A549 (cell line): ENCODE data around the gene S100A10. TPM values are rescaled to one million over a fixed set of nuclear protein-coding genes. Genes with fewer than 3 reads are reported as not detected.

Source experiments
- ATAC-seq, 2 experiments: fragments of 200-7000 bp in 1 of 2; fragments of >200 bp in 1 of 2; cut with Nextera tagmentation in 1 of 2; cut with Tn5 transposase in 1 of 2; 3 replicates each; pipeline versions ENCODE4 v1.8.0 to v1.9.1; 2018 to 2020; ENCODE audit warnings: mild to moderate bottlenecking in 1 of 2, moderate library complexity in 1 of 2
- CTCF ChIA-PET: fragments of 300-600 bp; sonication (Branson Sonifier 250); formaldehyde crosslinking; extraction: SDS; loops from one replicate; lab custom pipeline; 2021; ENCODE audit warnings: antibody characterized with exemption, inconsistent platforms; lab: Yijun Ruan, JAX
- POLR2A ChIA-PET: fragments of 350-600 bp; formaldehyde crosslinking; extraction: SDS; loops from one replicate; lab custom pipeline; 2021; ENCODE audit warnings: antibody characterized with exemption, inconsistent platforms; lab: Yijun Ruan, JAX
- DNase-seq, 2 experiments: peaks; one replicate each; pipeline versions ENCODE4 v3.0.0 to v3.0.0-alpha.2; 2011 to 2016; ENCODE audit warnings: low read depth in 1 of 2, low spot score in 1 of 2
- FAIRE-seq: peaks from 2 replicates; lab custom pipeline; 2011; peaks lifted over from hg19 to GRCh38; lab: Jason Lieb, UNC
- H3K27ac ChIP-seq, 2 experiments: fragments of >200 bp; sonication (Bioruptor Twin); formaldehyde crosslinking; 3 replicates each; pipeline ENCODE4 v1.5.1; 2016 to 2017
- H3K4me1 ChIP-seq: fragments of >200 bp; sonication (Bioruptor Twin); formaldehyde crosslinking; 3 replicates; pipeline ENCODE4 v1.6.1; 2016
- H3K4me2 ChIP-seq: fragments of >200 bp; sonication (Bioruptor Twin); formaldehyde crosslinking; 3 replicates; pipeline ENCODE4 v1.6.1; 2016
- H3K4me3 ChIP-seq: fragments of >200 bp; sonication (Bioruptor Twin); formaldehyde crosslinking; 3 replicates; pipeline ENCODE4 v1.5.1; 2016
- H3K9me3 ChIP-seq: fragments of >200 bp; sonication (Bioruptor Twin); formaldehyde crosslinking; 3 replicates; pipeline ENCODE4 v1.6.1; 2016
- CEBPB ChIP-seq, 2 experiments: fragments of >200 bp in 1 of 2; sonication (Bioruptor Twin) in 1 of 2; formaldehyde crosslinking in 1 of 2; IDR thresholded peaks; 2 replicates each; pipeline ENCODE4 v1.6.1; 2012 to 2016
- CHD4 ChIP-seq: fragments of 200-600 bp; sonication (generic); IDR thresholded peaks from 2 replicates; pipeline ENCODE4 v1.6.1; 2016; ENCODE audit warnings: antibody characterized with exemption, mild to moderate bottlenecking, borderline replicate concordance
- EHF ChIP-seq: fragments of 250-450 bp; sonication (Bioruptor Pico); IDR thresholded peaks from 2 replicates; pipeline ENCODE4 v1.5.0; 2020; ENCODE audit warnings: mild to moderate bottlenecking
- FOSB ChIP-seq: fragments of 250-450 bp; sonication (Bioruptor Pico); IDR thresholded peaks from 2 replicates; pipeline ENCODE4 v1.5.0; 2020; ENCODE audit warnings: mild to moderate bottlenecking, moderate library complexity
- GATA3 ChIP-seq: IDR thresholded peaks from 2 replicates; pipeline ENCODE4 v1.6.1; 2012; ENCODE audit warnings: borderline replicate concordance
- HES2 ChIP-seq: fragments of >200 bp; sonication (Bioruptor Twin); formaldehyde crosslinking; IDR thresholded peaks from 2 replicates; pipeline ENCODE4 v1.6.1; 2016
- HOXA7 ChIP-seq: fragments of 250-450 bp; sonication (Bioruptor Pico); IDR thresholded peaks from 2 replicates; pipeline ENCODE4 v1.5.0; 2020; ENCODE audit warnings: mild to moderate bottlenecking, moderate library complexity
- JUN ChIP-seq, 2 experiments: fragments of >200 bp; sonication (Bioruptor Twin); formaldehyde crosslinking; IDR thresholded peaks; 2 replicates in 1 of 2; 3 replicates in 1 of 2; pipeline ENCODE4 v1.6.1; 2016 to 2017
- KDM5A ChIP-seq: fragments of 200-600 bp; sonication (generic); IDR thresholded peaks from 2 replicates; pipeline ENCODE4 v1.6.1; 2016; ENCODE audit warnings: antibody characterized with exemption, mild to moderate bottlenecking
- MAX ChIP-seq: IDR thresholded peaks from 2 replicates; pipeline ENCODE4 v1.6.1; 2012
- POLR2AphosphoS2 ChIP-seq: conservative IDR thresholded peaks from 2 replicates; pipeline ENCODE4 v1.6.1; 2012; ENCODE audit warnings: low read length, improper control_type of control experiment, inconsistent platforms
- RARB ChIP-seq: fragments of 250-450 bp; sonication (Bioruptor Pico); IDR thresholded peaks from 2 replicates; pipeline ENCODE4 v1.8.0; 2021; ENCODE audit warnings: mild to moderate bottlenecking, moderate library complexity
- RCOR1 ChIP-seq: fragments of 150-350 bp; IDR thresholded peaks from 2 replicates; pipeline ENCODE4 v1.6.1; 2014; ENCODE audit warnings: antibody characterized with exemption, low read length, low read depth
- RNF2 ChIP-seq: fragments of 200-600 bp; sonication (generic); IDR thresholded peaks from 2 replicates; pipeline ENCODE4 v1.6.1; 2016; ENCODE audit warnings: low read depth, mild to moderate bottlenecking, antibody characterized with exemption, moderate library complexity, borderline replicate concordance
- TFCP2L1 ChIP-seq: fragments of 250-450 bp; sonication (Bioruptor Pico); IDR thresholded peaks from 2 replicates; pipeline ENCODE4 v1.5.0; 2021; ENCODE audit warnings: mild to moderate bottlenecking
- TP53 ChIP-seq: fragments of 250-450 bp; sonication (Bioruptor Pico); IDR thresholded peaks from 2 replicates; pipeline ENCODE4 v1.5.0; 2021; ENCODE audit warnings: mild to moderate bottlenecking, moderate library complexity
- ZC3H11A ChIP-seq: fragments of 450-650 bp; IDR thresholded peaks from 2 replicates; pipeline ENCODE4 v1.6.1; 2014; ENCODE audit warnings: antibody characterized with exemption, mild to moderate bottlenecking
- WGBS: methylation state at CpG from one replicate; pipeline ENCODE4 v1.1.6; 2017; ENCODE audit errors: missing lambda C conversion rate; 5-methylcytosine and 5-hydroxymethylcytosine counted together
- polyA plus RNA-seq, 4 experiments: library from polyadenylated mRNA; depleted of rRNA in 3 of 4; stranded (reverse); fragments of >200 nt; fragmentation: RNase III in 1 of 4; extraction: RNeasy Plus Mini Kit Qiagen cat#74134 plus additional on column Dnase treatment in 1 of 4; gene quantifications; 2 replicates in 3 of 4; 3 replicates in 1 of 4; pipeline ENCODE4 v1.2.3, GENCODE V29; 2011 to 2017
- TF ChIP-seq, protein P1 (sequence below): fragments of 250-450 bp; sonication (Bioruptor Pico); IDR thresholded peaks from 2 replicates; pipeline ENCODE4 v1.5.0; 2020; ENCODE audit warnings: low read depth, mild to moderate bottlenecking, moderate library complexity
- TF ChIP-seq, protein P2 (sequence below): IDR thresholded peaks from 2 replicates; pipeline ENCODE4 v1.6.1; 2012; ENCODE audit warnings: low read depth, borderline replicate concordance
- TF ChIP-seq, protein P3 (sequence below): fragments of >200 bp; sonication (Bioruptor Twin); formaldehyde crosslinking; IDR thresholded peaks from 3 replicates; pipeline ENCODE4 v1.6.1; 2016

Gene S100A10
- polyA plus RNA-seq, 2 of the 4 experiments (the other 2 are of a cell fraction) = 505 to 2,077 TPM

DNA sequence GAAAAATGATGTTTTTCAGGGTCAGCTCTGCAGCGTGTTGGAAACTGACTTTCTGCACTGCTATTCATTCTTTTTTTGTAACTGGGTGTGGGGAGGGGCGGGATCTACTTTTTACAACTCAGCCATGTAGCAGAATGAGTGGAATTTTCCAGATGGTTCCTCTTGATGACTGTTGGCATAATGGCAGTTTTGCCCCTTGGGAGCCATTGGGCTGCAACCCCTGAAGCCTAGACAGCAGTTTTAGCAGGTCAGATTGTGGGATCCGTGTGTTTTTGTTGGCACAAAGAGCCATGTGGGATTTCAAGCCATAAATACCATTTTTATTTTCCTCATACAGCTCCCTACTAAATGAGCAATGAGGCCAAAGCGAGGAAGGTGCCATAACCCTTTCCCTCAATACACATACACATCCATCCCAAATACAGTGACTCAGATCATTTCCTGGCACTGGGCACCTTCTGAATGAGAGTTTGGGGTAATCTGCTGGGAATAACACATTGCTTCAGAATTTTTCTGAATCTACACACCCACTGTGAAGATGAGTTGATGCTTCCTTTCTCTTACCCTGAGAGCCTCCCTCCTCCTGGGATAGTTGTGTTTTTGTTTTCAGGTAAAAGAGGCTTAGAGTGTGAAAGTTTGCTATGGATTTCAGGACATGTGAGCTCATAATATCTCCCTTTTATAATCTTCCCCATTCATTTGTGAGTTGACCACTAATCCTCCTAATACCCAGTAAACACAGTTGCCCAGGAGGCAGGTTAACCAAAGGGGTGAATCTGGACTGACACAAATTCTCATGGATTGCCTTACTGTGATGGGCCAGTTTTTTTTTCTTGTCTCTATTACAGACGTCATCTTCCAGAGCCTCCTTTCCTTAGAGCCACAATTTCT, 13.1 kb downstream of the S100A10 start:
- no peak for FAIRE-seq
- POLR2A ChIA-PET = interaction anchor here (0.6 to 10.5 kb wide), 4 partner anchors 10 to 39 kb away, joined by 3 to 151 read pairs (median 4); partner anchors contain the start of gene S100A10
- DNase-seq = no peak
- Histone ChIP-seq H3K9me3 (no peaks in the 10 kb centered on the region), H3K27ac (peak overlapping the region; percentile 46 to 73; a peak in 5 of 6 replicates), H3K4me1 (peaks cover 100% of the 10 kb centered on the region), H3K4me2 (peak overlapping the region; percentile 5; the same call in 2 of the 3 replicates), H3K4me3 (no peak overlapping the region)
- 58% methylated on average over 5 of the region's 5 CpGs for WGBS
- peak; percentile 14 to 22; a peak in 5 of 6 replicates for ATAC-seq
- TF ChIP-seq, protein P1, sequence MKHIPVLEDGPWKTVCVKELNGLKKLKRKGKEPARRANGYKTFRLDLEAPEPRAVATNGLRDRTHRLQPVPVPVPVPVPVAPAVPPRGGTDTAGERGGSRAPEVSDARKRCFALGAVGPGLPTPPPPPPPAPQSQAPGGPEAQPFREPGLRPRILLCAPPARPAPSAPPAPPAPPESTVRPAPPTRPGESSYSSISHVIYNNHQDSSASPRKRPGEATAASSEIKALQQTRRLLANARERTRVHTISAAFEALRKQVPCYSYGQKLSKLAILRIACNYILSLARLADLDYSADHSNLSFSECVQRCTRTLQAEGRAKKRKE (CRISPR knock-in tag) = peak; percentile 34; the same call in 1 of the 2 replicates
- TF ChIP-seq RARB = peak; percentile 78; the same call in 1 of the 2 replicates
- peak; percentile 82 for TF ChIP-seq TFCP2L1 (CRISPR knock-in tag)
- peak; percentile 12; the same call in 1 of the 2 replicates for TF ChIP-seq EHF (CRISPR knock-in tag)
- peak; percentile 84 for TF ChIP-seq FOSB (CRISPR knock-in tag)
- no peak for TF ChIP-seq CEBPB (IDR thresholded peaks at IDR 0.05)
- TF ChIP-seq MAX = no peak
- TF ChIP-seq, protein P2, sequence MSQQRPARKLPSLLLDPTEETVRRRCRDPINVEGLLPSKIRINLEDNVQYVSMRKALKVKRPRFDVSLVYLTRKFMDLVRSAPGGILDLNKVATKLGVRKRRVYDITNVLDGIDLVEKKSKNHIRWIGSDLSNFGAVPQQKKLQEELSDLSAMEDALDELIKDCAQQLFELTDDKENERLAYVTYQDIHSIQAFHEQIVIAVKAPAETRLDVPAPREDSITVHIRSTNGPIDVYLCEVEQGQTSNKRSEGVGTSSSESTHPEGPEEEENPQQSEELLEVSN = no peak
- TF ChIP-seq GATA3 = peak; percentile 23; the same call in 1 of the 2 replicates
- TF ChIP-seq HOXA7 (CRISPR knock-in tag) = peak; percentile 94
- peak; percentile 97 for TF ChIP-seq POLR2AphosphoS2
- 0 out of 2 replicates have a peak, but pooled peaks have one; percentile 72 for TF ChIP-seq TP53 (CRISPR knock-in tag)
- peak in 1 of 2 experiments; percentile 21; a peak in 1 of 5 replicates for TF ChIP-seq JUN (IDR thresholded peaks at IDR 0.05)
- TF ChIP-seq, all 56 proteins: peak for 10
- CTCF ChIA-PET = interaction anchor here (0.6 to 38.2 kb wide), 7 partner anchors 5 to 1592 kb away, joined by 3 to 1410 read pairs (median 4); partner anchors contain the start of gene S100A10

GRCh38 chr1:151978922-151979321, 14.7 kb downstream of the S100A10 start:
- ChIA-PET CTCF (interaction anchor here (1.0 to 38.2 kb wide), 3 partner anchors 3 to 44 kb away, joined by 4 to 1410 read pairs (median 1410); partner anchors contain the start of gene S100A10), POLR2A (interaction anchor here (0.7 to 10.5 kb wide), 2 partner anchors 11 to 58 kb away, joined by 4 to 151 read pairs; partner anchors contain the start of gene S100A10)
- ATAC-seq (no peak), FAIRE-seq (no peak), DNase-seq (no peak)
- H3K4me1 ChIP-seq = peaks cover 97% of the 10 kb centered on the region
- H3K4me2 ChIP-seq = peak overlapping the region; percentile 80; the same call in 1 of the 3 replicates
- no peak overlapping the region for H3K4me3 ChIP-seq
- H3K9me3 ChIP-seq = no peaks in the 10 kb centered on the region
- H3K27ac ChIP-seq = peak overlapping the region; percentile 89 to 94
- WGBS = 53% methylated on average over 5 of the region's 5 CpGs
- no peak for TF ChIP-seq HES2
- TF ChIP-seq TFCP2L1 (CRISPR knock-in tag) = 0 out of 2 replicates have a peak, but pooled peaks have one; percentile 15

DNA sequence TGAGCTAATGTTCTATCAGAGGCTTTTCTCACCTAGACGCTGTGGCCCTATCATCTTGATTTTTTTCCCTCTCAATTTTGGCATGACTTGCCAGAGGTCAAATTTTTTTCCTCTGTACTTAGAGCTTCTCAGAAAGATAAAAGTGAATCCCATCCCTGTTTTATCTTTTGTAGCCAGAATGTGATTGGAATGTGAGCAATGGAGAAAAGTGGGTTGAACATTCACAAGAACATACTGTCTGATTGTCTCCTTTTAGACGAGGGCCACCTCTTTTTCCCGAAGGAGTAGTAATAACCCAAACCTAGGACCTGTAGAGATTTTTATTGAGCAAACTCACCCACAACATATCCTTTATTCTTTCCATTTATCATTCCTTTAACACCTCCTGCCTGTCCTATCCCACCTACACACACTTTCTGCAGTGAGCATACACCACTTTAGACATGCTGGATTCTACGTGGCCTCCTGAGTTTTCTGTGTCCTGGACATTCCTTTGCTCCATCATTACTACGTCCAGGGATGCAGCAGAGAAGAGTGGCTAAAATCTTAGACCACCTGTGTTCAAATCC, 15.9 kb downstream of the S100A10 start:
- Histone ChIP-seq H3K9me3 (no peaks in the 10 kb centered on the region), H3K4me3 (no peak overlapping the region), H3K4me1 (peaks cover 95% of the 10 kb centered on the region), H3K27ac (peak overlapping the region; percentile 89 to 94), H3K4me2 (peak overlapping the region; percentile 80)
- no peak for TF ChIP-seq RARB
- TF ChIP-seq, protein P3, sequence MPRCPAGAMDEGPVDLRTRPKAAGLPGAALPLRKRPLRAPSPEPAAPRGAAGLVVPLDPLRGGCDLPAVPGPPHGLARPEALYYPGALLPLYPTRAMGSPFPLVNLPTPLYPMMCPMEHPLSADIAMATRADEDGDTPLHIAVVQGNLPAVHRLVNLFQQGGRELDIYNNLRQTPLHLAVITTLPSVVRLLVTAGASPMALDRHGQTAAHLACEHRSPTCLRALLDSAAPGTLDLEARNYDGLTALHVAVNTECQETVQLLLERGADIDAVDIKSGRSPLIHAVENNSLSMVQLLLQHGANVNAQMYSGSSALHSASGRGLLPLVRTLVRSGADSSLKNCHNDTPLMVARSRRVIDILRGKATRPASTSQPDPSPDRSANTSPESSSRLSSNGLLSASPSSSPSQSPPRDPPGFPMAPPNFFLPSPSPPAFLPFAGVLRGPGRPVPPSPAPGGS = no peak
- no peak for TF ChIP-seq KDM5A
- TF ChIP-seq ZC3H11A = no peak
- no peak for TF ChIP-seq RCOR1
- no peak for TF ChIP-seq RNF2
- TF ChIP-seq, protein P2 = peak; percentile 38; the same call in 1 of the 2 replicates
- no peak for TF ChIP-seq CHD4
- no peak for TF ChIP-seq TFCP2L1 (CRISPR knock-in tag)
- peak; percentile 9; the same call in 1 of the 2 replicates for TF ChIP-seq POLR2AphosphoS2
- FAIRE-seq (no peak), DNase-seq (no peak), ATAC-seq (no peak; a peak in 1 of 6 replicates)
- CTCF ChIA-PET = interaction anchor here (1.0 to 36.8 kb wide), 5 partner anchors 10 to 58 kb away, joined by 4 to 1410 read pairs (median 16); partner anchors contain the start of gene S100A10
- POLR2A ChIA-PET = interaction anchor here (10.5 kb wide), 1 partner anchor 13 kb away, joined by 151 read pairs; the partner anchor contains the start of gene S100A10
- 34% methylated on average over 5 of the region's 5 CpGs for WGBS
